Upper lobe of left lung (tissue), 4 donors: ENCODE data around the gene ZDHHC21.

Source experiments
- CTCF ChIP-seq, 6 experiments: fragments of 450-650 bp in 4 of 6; fragments of 200-600 bp in 2 of 6; sonication (generic) in 2 of 6; IDR thresholded peaks; one replicate each; pipeline ENCODE4 v1.5.1; 2016 to 2019; ENCODE audit warnings: antibody characterized with exemption in 6 of 6
- EP300 ChIP-seq, 4 donors: sonication (generic); formaldehyde crosslinking; IDR thresholded peaks; one replicate each; pipeline ENCODE4 v1.5.1; 2017; ENCODE audit warnings: antibody characterized with exemption in 4 of 4, control low read depth in 2 of 4
- POLR2A ChIP-seq, 4 donors: fragments of 450-650 bp; IDR thresholded peaks; one replicate each; pipeline ENCODE4 v1.5.1; 2016 to 2017; ENCODE audit warnings: antibody characterized with exemption in 4 of 4, mild to moderate bottlenecking in 2 of 4

GRCh38 chr9:14690948-14691730, 2.1 kb downstream of the ZDHHC21 start:
- TF ChIP-seq POLR2A (IDR thresholded peaks at IDR 0.05) (no peak), CTCF (IDR thresholded peaks at IDR 0.05) (no peak), EP300 (IDR thresholded peaks at IDR 0.05) (peak in 1 of 4 donors; percentile 58)
